GM12878 (cell line): ENCODE results near the gene NPW.

Experiments
- CHD1 ChIP-seq: IDR thresholded peaks from 2 replicates; pipeline ENCODE4 v1.6.1; 2012; ENCODE audit warnings: low read depth, low read length, improper control_type of control experiment
- CREM ChIP-seq: IDR thresholded peaks from 2 replicates; pipeline ENCODE4 v1.6.1; 2014; ENCODE audit warnings: antibody characterized with exemption, low read depth
- CTCF ChIP-seq, 3 experiments: IDR thresholded peaks in 2 of 3; conservative IDR thresholded peaks in 1 of 3; 2 replicates each; pipeline ENCODE4 v1.5.1; 2011; ENCODE audit warnings: low read depth in 3 of 3, low read length in 3 of 3, mild to moderate bottlenecking in 3 of 3, control low read depth in 2 of 3, moderate library complexity in 2 of 3, inconsistent platforms in 1 of 3, mixed read lengths in 1 of 3; ENCODE audit not compliant: control insufficient read depth in 2 of 3, insufficient read depth in 1 of 3; ENCODE audit errors: extremely low read depth in 1 of 3
- EP300 ChIP-seq, 2 experiments: fragments of 150-350 bp in 1 of 2; IDR thresholded peaks; 2 replicates each; pipeline ENCODE4 v1.6.1; 2011 to 2012; ENCODE audit warnings: low read depth in 2 of 2, low read length in 2 of 2, borderline replicate concordance in 1 of 2, improper control_type of control experiment in 1 of 2, inconsistent platforms in 1 of 2; ENCODE audit not compliant: control insufficient read depth in 1 of 2
- EZH2 ChIP-seq: IDR thresholded peaks from 2 replicates; pipeline ENCODE4 v1.6.1; 2012; ENCODE audit warnings: low read depth, mild to moderate bottlenecking, control low read depth, inconsistent platforms, low read length, borderline replicate concordance; ENCODE audit not compliant: control insufficient read depth
- MTA3 ChIP-seq: IDR thresholded peaks from 2 replicates; pipeline ENCODE4 v1.6.1; 2012; ENCODE audit warnings: low read length, inconsistent platforms, borderline replicate concordance
- NFXL1 ChIP-seq: fragments of 450-650 bp; IDR thresholded peaks from 2 replicates; pipeline ENCODE4 v1.6.1; 2017; ENCODE audit warnings: antibody characterized with exemption, mild to moderate bottlenecking, borderline replicate concordance
- PML ChIP-seq: IDR thresholded peaks from 2 replicates; pipeline ENCODE4 v1.6.1; 2012; ENCODE audit warnings: low read length, inconsistent platforms
- POLR2A ChIP-seq: IDR thresholded peaks from 2 replicates; pipeline ENCODE4 v1.6.1; 2011; ENCODE audit warnings: low read depth, mild to moderate bottlenecking, low read length
- RFX5 ChIP-seq: IDR thresholded peaks from 2 replicates; pipeline ENCODE4 v1.6.1; 2011; ENCODE audit warnings: low read depth, low read length, improper control_type of control experiment
- YY1 ChIP-seq: IDR thresholded peaks from 2 replicates; pipeline ENCODE4 v1.6.1; 2011; ENCODE audit warnings: low read depth, mild to moderate bottlenecking, low read length

- TF ChIP-seq CTCF (IDR thresholded peaks at IDR 0.05 in 2 of 3, conservative IDR thresholded peaks at IDR 0.05 in 1 of 3; ENCODE audit: control insufficient read depth in 2 of 3, extremely low read depth in 1 of 3, insufficient read depth in 1 of 3, low read depth in 3 of 3, low read length in 3 of 3), result no peak
- no peak for TF ChIP-seq YY1
- TF ChIP-seq POLR2A, result no peak; the same call in 1 of the 2 replicates
- no peak for TF ChIP-seq PML
- TF ChIP-seq CREM, result no peak
- TF ChIP-seq RFX5, result no peak
- peak; percentile 70; the same call in 1 of the 2 replicates for TF ChIP-seq MTA3
- TF ChIP-seq CHD1, result no peak
- TF ChIP-seq EZH2, result no peak
- TF ChIP-seq NFXL1, result no peak
- TF ChIP-seq EP300 (IDR thresholded peaks at IDR 0.05; ENCODE audit: borderline replicate concordance in 1 of 2, control insufficient read depth in 1 of 2, low read depth in 2 of 2, low read length in 2 of 2), result no peak
Measured at GRCh38 chr16:1981398-1981836, 38.2 kb upstream of the NPW start, which contains the start of gene NOXO1.
